ENCODE measurements around the gene TIMM44.

Gene TIMM44

GRCh38 chr19:7971553-7972520 lies 28.4 kb upstream of the TIMM44 start:
- no peak overlapping the region for H3K4me3 ChIP-seq
- H3K27me3 ChIP-seq: no peaks in the 10 kb centered on the region
- peaks cover 36 to 99% (median 84%) of the 10 kb centered on the region in 11 experiments; a peak in 21 of 22 replicates for H4K20me1 ChIP-seq
- no peak overlapping the region; a peak in 1 of 22 replicates for H3K9ac ChIP-seq
- TF ChIP-seq Cebpa-rat (IDR thresholded peaks at IDR 0.05): no peak
- no peaks in the 10 kb centered on the region for H3K4me1 ChIP-seq
- H3K36me3 ChIP-seq: peaks cover 80 to 100% (median 96%) of the 10 kb centered on the region in 11 experiments
- no peaks in the 10 kb centered on the region for H3K9me3 ChIP-seq (replicated peaks in 1 of 11)
- H3K4me2 ChIP-seq: no peak overlapping the region
- no peak overlapping the region for H3K27ac ChIP-seq

GRCh38 chr19:7970716-7971448 lies 27.4 kb upstream of the TIMM44 start:
- TF ChIP-seq Cebpa-rat (IDR thresholded peaks at IDR 0.05): no peak
- Histone ChIP-seq H3K4me2 (no peak overlapping the region), H3K4me1 (no peaks in the 10 kb centered on the region), H3K4me3 (no peak overlapping the region), H3K27me3 (no peaks in the 10 kb centered on the region), H3K9me3 (replicated peaks in 1 of 11) (no peaks in the 10 kb centered on the region), H3K36me3 (peaks cover 83 to 100% (median 99%) of the 10 kb centered on the region in 11 experiments), H4K20me1 (peaks cover 30 to 99% (median 77%) of the 10 kb centered on the region in 11 experiments; a peak in 21 of 22 replicates), H3K27ac (no peak overlapping the region), H3K9ac (no peak overlapping the region)

- H3K27me3 ChIP-seq: no peaks in the 10 kb centered on the region
- peak overlapping the region in 1 of 11 experiments; percentile 15; a peak in 1 of 22 replicates for H3K9ac ChIP-seq
- no peak overlapping the region for H3K27ac ChIP-seq
- peaks cover 23 to 99% (median 71%) of the 10 kb centered on the region in 11 experiments; a peak in 21 of 22 replicates for H4K20me1 ChIP-seq
- H3K4me3 ChIP-seq: no peak overlapping the region
- H3K9me3 ChIP-seq (replicated peaks in 1 of 11): no peaks in the 10 kb centered on the region
- TF ChIP-seq Cebpa-rat (IDR thresholded peaks at IDR 0.05): no peak
- H3K4me2 ChIP-seq: no peak overlapping the region
- peaks cover 83 to 100% (median 99%) of the 10 kb centered on the region in 11 experiments for H3K36me3 ChIP-seq
- no peaks in the 10 kb centered on the region for H3K4me1 ChIP-seq
Measured at GRCh38 chr19:7969555-7969939, 26.1 kb upstream of the TIMM44 start.

- Histone ChIP-seq H3K4me3 (no peak overlapping the region), H3K27ac (peak overlapping the region in 1 of 11 experiments; percentile 19; a peak in 2 of 22 replicates), H3K9me3 (replicated peaks in 1 of 11) (no peaks in the 10 kb centered on the region), H3K4me1 (no peaks in the 10 kb centered on the region), H3K4me2 (no peak overlapping the region), H3K9ac (peak overlapping the region in 1 of 11 experiments; percentile 15; a peak in 3 of 22 replicates), H4K20me1 (peaks cover 17 to 99% (median 65%) of the 10 kb centered on the region in 11 experiments; a peak in 21 of 22 replicates), H3K36me3 (peaks cover 83 to 100% (median 99%) of the 10 kb centered on the region in 11 experiments), H3K27me3 (no peaks in the 10 kb centered on the region)
- no peak for TF ChIP-seq Cebpa-rat (IDR thresholded peaks at IDR 0.05)
Measured at GRCh38 chr19:7968796-7969554, 25.5 kb upstream of the TIMM44 start.

GRCh38 chr19:7968008-7968795 lies 24.7 kb upstream of the TIMM44 start:
- Histone ChIP-seq H3K36me3 (peaks cover 83 to 100% (median 99%) of the 10 kb centered on the region in 11 experiments), H3K4me2 (no peak overlapping the region), H3K4me1 (no peaks in the 10 kb centered on the region), H3K9ac (peak overlapping the region in 1 of 11 experiments; percentile 21; a peak in 3 of 22 replicates), H3K27me3 (no peaks in the 10 kb centered on the region), H3K4me3 (no peak overlapping the region), H3K27ac (peak overlapping the region in 1 of 11 experiments; percentile 19; a peak in 2 of 22 replicates), H3K9me3 (replicated peaks in 1 of 11) (no peaks in the 10 kb centered on the region), H4K20me1 (peaks cover 13 to 99% (median 67%) of the 10 kb centered on the region in 11 experiments; a peak in 21 of 22 replicates)
- TF ChIP-seq Cebpa-rat (IDR thresholded peaks at IDR 0.05): no peak

GRCh38 chr19:7965921-7966665 lies 22.6 kb upstream of the TIMM44 start:
- Histone ChIP-seq H3K27me3 (no peaks in the 10 kb centered on the region), H4K20me1 (peaks cover 3 to 98% (median 59%) of the 10 kb centered on the region in 11 experiments; a peak in 21 of 22 replicates), H3K27ac (no peak overlapping the region), H3K4me3 (no peak overlapping the region), H3K9me3 (replicated peaks in 1 of 11) (no peaks in the 10 kb centered on the region), H3K4me2 (no peak overlapping the region), H3K4me1 (no peaks in the 10 kb centered on the region), H3K9ac (no peak overlapping the region), H3K36me3 (peaks cover 87 to 100% (median 100%) of the 10 kb centered on the region in 11 experiments)
- TF ChIP-seq Cebpa-rat (IDR thresholded peaks at IDR 0.05): no peak

- Histone ChIP-seq H3K27ac (no peak overlapping the region), H3K4me1 (no peaks in the 10 kb centered on the region), H4K20me1 (peaks cover 0 to 98% (median 51%) of the 10 kb centered on the region in 11 experiments; a peak in 19 of 22 replicates), H3K9ac (0 out of 22 replicates have a peak overlapping the region, but pooled peaks of 1 of the 11 experiments have one; percentile 4), H3K4me2 (no peak overlapping the region), H3K9me3 (replicated peaks in 1 of 11) (no peaks in the 10 kb centered on the region), H3K27me3 (no peaks in the 10 kb centered on the region), H3K36me3 (peaks cover 92 to 100% (median 100%) of the 10 kb centered on the region in 11 experiments), H3K4me3 (no peak overlapping the region)
- TF ChIP-seq Cebpa-rat (IDR thresholded peaks at IDR 0.05): no peak
Measured at GRCh38 chr19:7965259-7965841, 21.9 kb upstream of the TIMM44 start.
